MM.1S (cell line): ENCODE data around the gene COL20A1.

Experiments
- EZH2 ChIP-seq: fragments of 300-600 bp; sonication (generic); optimal IDR thresholded peaks from 2 replicates; pipeline ENCODE3; 2017; ENCODE audit warnings: low read depth, mild to moderate bottlenecking, antibody characterized with exemption, low read length, mixed read lengths
- EZH2phosphoT487 ChIP-seq: fragments of 300-600 bp; sonication (generic); IDR thresholded peaks from 2 replicates; pipeline ENCODE4 v1.6.1; 2018; ENCODE audit warnings: antibody characterized with exemption, low read length
- TF ChIP-seq, protein P1 (sequence below): fragments of 300-600 bp; sonication (generic); IDR thresholded peaks from 2 replicates; pipeline ENCODE4 v1.5.1; 2016; ENCODE audit warnings: antibody characterized with exemption, low read length, mixed read lengths

DNA sequence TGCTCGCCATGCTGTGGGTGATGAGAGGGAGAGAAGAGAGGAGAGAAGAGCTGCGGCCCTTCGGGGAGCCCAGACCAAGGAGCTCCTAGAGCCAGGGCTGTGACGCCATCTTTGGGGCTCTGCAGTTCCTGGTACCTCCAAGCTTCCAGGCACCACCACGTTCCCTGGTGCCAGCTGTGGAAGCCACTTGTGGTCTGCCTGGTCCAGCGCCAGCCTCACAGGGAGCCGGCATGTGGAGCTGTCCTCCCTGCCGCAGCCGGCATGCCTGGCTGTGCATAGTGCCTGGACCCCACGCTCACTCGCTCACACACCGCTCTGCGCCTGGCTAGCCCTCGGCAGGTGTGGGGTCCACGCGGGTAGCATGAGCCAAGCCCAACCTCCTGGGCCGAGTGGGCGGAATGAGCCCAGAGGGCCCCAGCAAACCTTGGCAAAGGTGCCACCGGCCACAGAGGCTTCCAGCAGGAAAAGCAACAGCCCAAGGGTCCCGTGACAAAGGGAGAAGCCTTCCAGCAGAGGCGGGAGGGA lies 87.4 kb downstream of the COL20A1 start:
- no peak for TF ChIP-seq EZH2
- TF ChIP-seq, protein P1, sequence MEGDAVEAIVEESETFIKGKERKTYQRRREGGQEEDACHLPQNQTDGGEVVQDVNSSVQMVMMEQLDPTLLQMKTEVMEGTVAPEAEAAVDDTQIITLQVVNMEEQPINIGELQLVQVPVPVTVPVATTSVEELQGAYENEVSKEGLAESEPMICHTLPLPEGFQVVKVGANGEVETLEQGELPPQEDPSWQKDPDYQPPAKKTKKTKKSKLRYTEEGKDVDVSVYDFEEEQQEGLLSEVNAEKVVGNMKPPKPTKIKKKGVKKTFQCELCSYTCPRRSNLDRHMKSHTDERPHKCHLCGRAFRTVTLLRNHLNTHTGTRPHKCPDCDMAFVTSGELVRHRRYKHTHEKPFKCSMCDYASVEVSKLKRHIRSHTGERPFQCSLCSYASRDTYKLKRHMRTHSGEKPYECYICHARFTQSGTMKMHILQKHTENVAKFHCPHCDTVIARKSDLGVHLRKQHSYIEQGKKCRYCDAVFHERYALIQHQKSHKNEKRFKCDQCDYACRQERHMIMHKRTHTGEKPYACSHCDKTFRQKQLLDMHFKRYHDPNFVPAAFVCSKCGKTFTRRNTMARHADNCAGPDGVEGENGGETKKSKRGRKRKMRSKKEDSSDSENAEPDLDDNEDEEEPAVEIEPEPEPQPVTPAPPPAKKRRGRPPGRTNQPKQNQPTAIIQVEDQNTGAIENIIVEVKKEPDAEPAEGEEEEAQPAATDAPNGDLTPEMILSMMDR = no peak
- TF ChIP-seq EZH2phosphoT487 = no peak
